ENCODE results near the gene SYNJ2. TPM values are rescaled to one million over a fixed set of nuclear protein-coding genes. Genes with fewer than 3 reads are reported as not detected.

The SYNJ2 gene
- total RNA-seq, 1 donor from 2014 or later, result 23.6 TPM

DNA sequence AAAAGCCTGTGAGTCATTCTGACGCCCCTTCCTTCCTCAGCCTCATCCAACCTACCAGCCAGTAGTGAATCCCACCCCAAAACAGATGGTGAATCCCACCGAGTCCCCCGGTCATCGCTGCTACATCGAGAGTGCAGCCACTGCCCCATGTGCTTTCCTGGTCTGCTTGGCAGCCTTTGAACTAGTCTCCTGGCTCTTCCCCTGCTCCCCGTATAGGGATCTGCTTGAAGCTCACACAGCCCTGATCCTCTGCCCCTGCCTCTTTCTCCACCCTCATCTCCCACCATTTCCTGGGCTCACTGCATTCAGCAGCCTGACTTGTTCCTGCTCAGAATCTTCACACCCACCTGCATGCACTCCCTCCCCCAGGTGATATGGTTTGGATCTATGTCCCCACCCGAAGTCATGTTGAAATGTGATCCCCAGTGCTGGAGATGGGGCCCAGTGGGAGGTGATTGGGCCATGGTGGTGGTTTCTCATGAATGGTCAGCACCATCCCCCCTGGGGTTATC lies 14.6 kb downstream of the SYNJ2 start:
- DNase-seq (ENCODE audit: low spot score), result no peak

DNA sequence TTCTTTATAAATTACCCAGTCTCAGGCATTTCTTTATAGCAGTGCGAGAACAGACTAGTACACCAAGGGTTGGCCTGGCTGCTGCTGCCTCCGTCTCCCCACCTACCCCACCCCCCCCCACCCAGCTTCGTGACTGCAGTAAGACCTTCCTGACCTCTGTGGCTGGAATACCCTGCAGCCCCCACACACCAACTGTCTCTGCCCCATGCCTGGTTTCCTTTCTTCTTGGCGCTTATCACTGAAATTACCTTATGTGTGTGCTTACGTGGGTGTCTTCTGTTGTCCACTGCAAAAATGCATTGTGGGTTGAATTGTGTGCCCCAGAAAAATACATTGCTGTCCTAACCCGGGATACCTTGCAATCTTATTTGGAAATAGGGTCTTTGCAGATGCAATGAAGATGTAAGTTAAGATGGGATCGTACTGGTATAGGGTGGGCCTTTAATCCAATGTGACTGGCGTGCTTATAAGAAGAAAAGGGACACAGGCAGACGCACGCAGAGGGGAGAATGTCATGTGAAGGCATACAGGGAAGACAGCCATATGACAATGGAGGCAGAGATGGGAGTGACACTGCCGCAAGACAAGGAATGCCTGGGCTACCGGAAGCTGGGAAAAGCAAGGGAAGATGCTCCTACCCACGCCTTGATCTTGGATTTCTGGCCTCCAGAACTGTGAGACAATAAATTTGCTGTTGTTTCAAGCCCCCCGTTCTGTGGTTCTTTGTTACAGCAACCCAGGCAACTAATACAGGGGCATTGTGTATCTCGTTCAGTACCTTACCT lies 15.4 kb downstream of the SYNJ2 start:
- DNase-seq (ENCODE audit: low spot score), result no peak

DNA sequence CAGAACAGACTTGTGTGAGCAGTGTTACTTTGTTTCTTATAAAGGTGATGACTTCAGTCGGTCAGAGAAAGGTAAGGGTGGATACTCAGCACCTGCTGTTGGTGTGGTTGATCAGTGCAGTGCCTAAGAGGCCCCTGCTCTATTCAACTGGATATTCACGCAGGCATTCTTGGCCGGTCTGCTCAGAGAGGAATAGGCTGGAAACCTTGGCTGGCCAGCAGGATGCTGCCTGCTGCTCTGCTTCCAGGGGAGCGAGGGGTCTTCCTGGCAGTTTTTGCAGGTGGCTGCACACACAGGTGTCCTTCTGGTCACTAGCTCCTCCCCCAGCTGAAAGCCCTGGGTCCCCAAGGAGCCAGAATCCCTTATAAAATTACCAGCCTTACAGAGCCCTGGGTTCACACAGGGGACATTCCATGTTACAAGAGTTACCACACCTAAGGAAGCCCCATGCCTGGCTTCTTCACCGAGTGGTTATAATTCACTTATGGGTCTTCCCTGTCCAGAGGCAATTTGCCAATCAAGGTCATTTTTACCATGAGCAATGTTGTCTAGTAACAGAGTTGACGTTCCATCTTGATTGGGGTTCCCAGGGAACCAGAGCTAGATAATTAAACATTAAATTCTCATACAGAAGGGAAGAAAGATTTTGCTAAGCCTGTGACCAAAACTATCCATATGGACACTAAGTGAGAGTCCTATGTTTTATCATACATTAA lies 16.4 kb downstream of the SYNJ2 start:
- DNase-seq (ENCODE audit: low spot score), result no peak

DNA sequence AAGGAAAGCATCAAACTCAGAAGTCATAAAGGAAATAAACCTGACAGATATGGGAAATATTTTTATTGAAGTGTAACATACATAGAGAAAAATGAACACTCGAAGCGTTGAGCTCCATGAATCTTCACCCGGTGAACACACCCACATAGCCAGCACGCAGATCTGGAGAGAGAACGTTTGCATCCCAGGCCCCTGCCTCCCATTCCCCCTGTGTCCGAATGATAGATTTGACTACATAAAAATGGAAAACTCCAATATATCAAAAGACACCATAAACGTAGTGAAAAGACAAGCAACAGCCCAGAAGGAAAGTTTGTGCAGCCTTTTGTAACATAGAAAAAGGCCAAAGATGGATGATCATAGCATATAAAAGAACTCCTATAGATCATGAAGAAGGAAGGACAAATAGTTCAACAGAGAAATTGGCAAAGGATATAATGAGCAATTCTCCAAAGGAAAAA lies 17.1 kb downstream of the SYNJ2 start:
- no peak for DNase-seq (ENCODE audit: low spot score)

DNA sequence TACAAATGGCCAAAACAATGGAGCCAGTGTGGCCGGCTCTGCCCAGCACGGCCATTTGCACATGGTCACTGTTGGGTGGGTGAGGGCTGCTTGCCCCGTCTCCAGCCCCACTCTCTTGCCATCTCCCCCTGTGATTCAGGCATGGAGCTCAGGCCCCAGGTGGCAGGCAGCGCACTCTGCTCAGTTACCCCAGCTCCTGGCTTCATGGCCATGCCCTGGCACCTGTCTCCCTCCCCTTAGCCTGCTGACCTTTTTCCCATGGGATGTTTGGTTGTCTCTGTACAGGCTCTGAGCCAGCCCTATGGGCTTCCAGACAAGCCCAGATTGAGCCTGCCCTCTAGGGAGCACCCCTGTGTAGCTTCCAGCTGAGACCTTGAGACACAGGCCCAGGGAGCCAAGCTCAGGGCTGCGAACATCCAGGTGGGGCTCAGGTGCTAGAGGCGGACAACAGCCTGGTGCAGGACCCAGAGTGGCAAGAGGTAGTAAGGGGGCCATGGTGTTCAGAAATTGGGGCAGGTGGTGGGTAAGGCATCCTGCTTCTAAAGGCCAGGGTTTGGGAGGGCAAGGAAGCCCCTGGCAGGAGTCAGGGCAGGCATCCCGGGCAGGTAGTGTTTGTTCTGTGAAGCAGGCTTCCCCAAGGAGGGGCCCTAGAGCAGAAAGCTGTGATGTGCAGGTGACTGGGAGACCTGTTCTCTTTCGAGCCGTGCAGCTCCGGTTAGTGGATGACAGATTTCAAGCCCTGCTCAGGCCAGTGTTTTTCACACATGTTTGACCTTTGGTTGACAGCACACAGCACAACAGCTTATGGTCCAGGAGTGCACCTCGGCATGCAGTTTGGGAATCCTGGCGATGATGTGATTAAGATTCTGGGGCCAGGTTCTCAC lies 17.7 kb downstream of the SYNJ2 start:
- no peak for DNase-seq (ENCODE audit: low spot score)

DNA sequence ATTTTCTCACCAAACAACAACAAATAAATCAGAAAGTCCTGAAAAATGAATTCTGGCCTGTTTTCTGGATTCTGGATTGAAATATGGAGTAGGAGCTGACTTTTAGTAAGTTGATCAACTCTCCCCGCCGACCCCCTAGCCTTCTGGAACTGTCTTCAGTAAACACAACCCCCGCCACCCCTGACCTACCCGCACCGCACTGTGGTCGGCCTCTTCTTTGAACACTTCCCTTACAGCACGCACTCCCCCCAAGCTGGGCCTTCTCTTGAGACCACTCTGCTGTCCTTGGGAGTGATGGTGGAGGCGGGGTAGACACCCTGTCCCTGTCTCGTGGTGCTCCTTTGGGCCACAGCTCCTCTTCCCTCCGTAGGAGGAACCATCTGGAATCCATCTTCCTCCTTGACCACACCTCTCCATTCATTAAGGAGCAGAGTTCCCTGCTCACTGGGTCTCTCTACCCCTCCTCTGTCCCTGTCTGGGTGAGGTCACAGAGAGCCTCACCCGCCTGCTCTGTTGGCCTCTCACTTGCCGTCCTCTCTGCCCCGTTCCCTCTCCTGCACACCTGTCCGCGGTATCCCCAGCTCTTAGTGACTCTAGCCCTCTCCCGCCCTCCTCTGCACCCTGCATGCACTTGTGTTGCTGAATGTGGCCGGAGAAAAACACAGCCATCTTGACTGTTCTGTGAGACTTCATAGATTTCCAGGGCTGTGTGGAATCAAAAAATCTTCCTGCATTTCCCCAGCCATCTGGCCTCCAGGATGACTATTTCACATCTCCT lies 19.1 kb downstream of the SYNJ2 start:
- DNase-seq (ENCODE audit: low spot score), result no peak

DNA sequence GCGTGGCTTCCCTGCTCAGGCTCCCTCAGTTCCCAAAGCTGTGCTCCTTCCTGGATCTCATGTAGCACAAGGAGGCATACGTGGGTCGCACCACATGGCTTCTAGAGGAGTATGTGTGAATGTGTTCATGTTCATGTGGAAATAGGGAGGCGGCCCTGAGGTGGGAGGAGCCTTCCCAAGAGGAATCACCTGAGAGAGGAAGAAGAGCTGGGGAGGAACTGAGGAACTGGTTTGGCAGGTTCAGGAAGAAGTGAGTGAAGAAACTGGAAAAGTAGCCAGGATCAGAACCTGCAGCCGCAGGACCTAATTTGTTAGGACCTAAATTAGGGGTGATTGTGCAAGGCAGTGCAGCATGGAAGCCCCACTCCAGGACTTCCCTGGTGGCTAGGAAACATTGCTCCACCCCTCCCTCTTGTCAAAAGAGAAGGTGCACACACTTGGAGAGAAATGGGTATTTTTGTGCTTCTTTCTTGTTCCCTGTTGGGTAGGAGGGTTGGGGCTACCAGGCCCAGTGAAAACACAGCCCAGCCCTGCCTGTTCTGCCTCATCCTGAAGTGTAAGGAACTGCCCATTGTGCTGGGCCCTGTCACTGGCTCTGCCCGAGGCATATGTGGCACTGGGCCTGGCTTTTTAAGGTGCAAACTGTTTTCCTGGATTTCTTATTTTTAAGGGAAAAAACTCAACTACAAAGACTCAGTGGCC lies 20.7 kb downstream of the SYNJ2 start:
- DNase-seq (ENCODE audit: low spot score), result no peak

DNA sequence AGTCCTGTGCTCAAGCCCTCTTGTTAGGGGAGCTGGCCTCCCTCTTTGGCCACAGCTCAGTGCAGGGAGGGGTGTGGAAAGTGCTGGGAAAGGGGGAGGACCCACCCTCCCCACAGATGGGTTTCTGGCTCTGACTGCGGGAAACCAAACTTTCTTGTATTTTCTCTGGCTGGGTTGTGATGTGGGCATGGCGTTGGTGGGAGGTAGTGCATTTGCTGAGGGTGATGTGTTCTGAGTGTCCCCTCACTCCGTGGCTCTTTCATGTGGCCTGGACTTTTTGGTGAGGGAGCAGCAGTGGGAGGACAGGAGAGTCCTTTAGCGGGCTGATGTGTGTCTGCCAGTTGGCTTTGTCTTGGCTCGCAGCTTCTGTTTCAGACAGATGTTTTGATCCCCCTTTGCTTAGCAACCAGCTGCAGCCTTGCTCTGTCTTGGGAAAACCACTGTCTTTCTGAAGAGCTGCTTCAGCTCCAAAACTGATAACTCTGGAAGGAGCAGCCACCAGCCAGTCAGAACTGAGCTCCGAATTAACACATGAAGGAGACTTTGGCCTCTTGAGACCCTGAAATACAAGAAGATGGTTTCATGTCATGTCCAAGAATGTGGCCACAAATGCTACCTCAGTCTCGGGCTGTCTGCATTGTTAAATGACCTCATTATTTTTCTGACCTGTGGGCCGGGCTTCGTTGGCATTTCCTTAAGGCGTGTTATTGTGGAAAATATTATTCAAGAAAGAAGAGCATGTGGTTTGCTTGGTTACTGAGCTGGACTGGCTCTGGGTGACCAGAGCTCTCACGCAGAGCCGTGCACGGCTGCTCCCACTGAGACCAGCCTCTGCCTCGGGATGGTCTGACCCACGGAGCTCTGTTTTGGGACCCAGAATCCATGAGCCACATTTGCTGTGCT lies 21.5 kb downstream of the SYNJ2 start:
- DNase-seq (ENCODE audit: low spot score), result no peak

DNA sequence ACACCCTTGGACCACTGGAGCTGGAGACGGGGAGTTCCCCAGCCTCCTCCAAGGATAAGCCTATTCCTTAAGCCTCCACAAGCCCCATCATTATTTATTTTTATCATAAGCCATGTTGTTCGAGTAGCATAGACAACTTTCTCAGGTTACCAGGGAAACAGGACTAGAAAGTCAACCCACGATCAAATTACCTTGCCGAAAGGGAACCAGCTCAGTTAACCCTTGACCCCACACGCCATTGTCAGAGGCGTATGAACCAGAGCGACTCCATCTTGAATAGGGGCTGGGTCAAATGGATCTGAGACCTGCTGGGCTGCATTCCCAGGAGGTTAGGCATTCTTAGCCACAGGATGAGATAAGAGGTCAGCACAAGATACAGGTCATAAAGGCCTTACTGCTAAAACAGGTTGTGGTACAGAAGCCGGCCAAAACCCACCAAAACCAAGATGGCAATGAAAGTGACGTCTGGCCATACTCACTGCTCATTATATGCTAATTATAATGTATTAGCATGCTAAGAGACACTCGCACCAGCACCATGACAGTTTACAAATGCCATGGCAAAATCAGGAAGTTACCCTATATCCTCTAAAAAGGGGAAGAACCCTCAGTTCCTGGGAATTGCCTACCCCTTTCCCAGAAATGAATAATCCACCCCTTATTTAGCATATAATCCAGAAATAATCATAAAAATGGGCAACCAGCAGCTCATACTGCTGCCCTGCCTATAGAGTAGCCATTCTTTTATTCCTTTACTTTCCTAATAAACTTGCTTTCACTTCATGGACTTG lies 22.4 kb downstream of the SYNJ2 start:
- no peak for DNase-seq (ENCODE audit: low spot score)

DNA sequence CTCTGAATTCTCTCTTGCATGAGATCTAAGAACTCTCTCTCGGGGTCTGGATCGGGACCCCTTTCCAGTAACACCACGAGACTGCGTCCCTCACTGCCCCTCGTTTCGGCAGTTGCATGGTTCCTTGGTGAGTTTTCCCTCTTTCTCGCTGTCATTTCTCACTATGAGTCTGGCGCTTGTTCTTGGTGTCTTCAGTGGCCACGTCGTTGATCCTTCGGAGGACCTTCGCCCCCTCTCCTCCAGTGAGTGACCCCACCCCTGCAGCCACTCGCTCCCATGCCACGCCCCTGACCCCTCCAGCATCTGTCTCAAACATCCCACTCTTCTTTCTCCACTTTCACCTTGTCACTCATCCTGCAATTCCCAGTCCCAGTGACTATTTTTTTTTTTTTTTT lies 23.0 kb downstream of the SYNJ2 start:
- DNase-seq (ENCODE audit: low spot score), result no peak

DNA sequence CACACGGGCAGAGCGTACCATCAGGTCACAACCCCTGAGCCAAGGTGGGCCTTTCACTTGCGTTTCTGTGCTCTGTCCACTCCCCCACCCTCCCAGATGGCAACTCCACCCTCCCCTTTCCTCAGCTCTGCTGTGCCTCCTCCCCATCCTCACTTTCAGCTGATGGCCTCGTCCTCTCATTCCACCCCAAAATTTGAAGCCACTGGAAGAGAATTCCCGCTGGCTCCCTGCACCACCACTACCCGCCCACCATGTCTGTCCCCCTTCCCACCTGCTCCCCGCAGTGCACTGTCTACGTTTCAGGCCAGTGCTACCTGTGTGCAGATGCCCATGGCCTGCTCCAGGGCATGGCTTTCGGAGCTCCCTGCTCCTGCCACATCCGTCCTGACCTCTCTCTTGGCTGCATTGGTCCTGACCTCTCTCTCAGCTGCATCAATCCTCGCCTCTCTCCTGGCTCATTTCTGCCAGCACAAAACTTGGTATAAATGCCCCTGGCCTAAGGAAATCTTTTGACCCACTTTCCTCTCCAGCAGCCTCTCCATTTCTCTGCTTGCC lies 24.0 kb downstream of the SYNJ2 start:
- DNase-seq (ENCODE audit: low spot score), result no peak

DNA sequence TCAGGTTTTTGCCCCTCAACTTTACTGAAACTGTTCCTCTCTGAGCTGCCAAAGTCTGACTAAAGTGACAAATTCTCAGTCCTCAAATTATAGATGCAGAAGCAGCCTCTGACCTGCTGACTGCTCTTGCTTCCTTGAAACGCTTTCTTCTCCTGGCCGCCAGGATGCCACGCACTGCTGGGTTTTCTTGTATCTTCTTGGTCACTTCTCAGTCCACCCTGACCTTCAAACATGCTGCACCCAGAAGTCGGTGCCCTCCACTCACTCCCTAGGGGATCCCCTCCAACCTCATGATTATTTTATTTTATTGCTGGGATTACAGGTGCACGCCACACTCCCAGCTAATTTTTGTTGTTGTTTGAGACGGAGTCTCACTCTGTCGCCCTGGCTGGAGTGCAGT lies 24.7 kb downstream of the SYNJ2 start:
- DNase-seq (ENCODE audit: low spot score), result no peak

DNA sequence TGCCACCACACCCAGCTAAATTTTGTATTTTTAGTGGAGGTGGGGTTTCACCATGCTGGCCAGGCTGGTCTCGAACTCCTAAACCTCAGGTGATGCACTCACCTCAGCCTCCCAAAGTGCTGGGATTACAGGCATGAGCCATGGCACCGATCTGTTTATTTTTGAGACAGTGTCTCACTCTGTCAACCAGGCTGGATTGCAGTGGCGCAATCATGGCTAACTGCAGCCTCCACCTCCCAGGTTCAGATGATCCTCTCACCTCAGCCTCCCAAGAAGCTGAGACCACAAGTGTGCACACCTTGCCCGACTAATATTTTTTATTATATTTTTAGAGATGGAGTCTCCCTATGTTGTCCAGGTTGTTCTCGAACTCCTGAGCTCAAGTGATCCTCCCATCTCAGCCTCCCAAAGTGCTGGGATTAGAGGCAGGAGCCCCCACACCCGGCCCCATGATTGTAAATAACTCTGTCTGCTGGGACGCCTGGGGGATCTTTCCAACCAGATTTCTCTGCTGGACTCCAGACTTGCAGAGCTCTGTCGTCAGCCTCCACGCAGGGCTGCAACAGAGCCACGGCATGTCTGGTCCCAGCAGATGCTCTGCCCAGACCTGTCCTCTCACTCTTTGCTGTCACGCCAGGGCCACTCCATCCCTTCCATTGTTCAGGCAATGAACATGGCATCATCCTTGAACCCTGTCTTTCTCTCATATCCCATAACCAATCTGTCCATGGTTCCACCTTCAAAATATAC lies 25.3 kb downstream of the SYNJ2 start:
- DNase-seq (ENCODE audit: low spot score), result no peak

DNA sequence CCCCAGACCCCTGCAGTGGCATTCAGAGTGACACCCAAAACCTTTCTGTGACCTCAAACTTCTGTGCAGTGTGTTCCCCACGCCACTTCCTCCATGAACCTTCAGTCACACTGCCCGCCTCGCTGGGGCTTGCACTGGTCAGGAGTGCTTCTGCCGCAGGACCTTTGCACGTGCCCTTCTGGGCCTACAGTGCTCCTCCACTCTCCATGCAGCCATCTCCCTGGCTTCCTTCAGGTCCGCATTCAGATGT lies 27.1 kb downstream of the SYNJ2 start:
- no peak for DNase-seq (ENCODE audit: low spot score)

DNA sequence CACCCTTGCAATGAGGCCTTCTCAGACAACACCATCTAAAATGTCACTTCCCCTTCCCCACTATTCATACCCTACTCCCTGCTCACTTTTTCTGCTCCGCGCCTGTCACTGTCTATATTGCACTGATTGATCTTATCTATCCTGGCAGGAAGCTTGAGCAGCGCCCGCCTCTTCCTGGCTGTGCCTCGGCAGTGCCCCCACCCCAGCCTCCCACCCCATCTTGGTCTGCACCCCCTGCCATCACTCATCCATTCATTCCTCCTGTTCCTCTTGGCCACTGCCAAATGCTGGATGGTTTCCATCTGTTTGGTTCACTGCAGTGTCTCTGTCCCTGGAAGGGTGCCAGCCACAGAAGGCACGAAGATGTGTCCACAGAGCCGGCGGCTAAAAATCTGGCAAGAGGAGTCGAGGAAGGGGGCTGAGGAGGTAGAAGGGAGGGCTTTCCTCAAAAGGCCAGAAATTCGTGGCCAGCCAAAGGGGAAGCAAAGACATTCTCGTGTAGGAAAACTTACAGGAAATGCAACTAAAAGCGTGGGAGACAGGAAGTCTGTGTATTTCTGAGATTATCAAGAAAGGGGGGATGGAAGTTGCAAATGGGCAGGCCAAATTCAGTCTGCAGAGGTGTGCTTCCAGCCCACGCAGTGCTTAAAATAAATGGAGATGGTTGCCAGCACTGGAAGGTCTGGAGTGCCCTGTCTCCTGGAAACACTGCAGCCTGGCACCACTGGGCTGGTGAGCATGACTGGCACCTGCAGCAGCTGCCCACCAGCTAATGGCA lies 27.6 kb downstream of the SYNJ2 start:
- peak; percentile 70 for DNase-seq (ENCODE audit: low spot score)

DNA sequence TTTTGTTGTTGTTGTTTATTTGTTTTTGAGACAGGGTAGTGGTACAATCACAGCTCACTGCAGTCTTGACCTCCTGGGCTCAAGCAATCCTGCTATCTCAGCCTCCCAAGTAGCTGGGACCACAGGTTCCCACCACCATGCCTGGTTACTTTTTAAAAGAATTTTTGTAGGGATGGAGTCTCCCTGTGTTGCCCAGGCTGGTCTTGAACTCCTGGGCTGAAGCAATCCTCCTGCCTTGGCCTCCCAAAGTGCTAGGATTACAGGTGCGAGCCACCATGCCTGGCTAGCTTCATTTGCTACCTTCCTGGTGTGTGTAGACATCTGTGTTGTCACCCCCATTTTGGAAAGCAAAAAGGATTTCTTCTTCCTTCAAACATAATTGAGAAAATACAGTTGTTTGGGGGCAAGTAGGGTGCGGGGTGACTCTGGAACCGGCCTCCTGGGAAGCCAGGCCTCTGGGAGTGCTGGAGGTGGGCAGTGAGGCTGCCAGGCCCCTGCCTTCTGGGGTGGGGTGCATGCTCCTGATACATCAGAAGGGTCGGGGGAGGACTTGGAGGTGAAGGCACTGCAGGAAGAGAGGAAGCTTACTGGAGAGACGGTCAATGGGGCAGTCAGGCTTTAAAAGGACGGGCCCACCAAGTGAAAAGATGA lies 28.4 kb downstream of the SYNJ2 start:
- DNase-seq (ENCODE audit: low spot score), result no peak
